ENCODE results near the gene AP1B1.
"Not testable (repeated sequence)": the region's sequence is repeated elsewhere in the genome, so short reads cannot be mapped to it uniquely, and the experiment has no call there.

AP1B1 gene

DNA sequence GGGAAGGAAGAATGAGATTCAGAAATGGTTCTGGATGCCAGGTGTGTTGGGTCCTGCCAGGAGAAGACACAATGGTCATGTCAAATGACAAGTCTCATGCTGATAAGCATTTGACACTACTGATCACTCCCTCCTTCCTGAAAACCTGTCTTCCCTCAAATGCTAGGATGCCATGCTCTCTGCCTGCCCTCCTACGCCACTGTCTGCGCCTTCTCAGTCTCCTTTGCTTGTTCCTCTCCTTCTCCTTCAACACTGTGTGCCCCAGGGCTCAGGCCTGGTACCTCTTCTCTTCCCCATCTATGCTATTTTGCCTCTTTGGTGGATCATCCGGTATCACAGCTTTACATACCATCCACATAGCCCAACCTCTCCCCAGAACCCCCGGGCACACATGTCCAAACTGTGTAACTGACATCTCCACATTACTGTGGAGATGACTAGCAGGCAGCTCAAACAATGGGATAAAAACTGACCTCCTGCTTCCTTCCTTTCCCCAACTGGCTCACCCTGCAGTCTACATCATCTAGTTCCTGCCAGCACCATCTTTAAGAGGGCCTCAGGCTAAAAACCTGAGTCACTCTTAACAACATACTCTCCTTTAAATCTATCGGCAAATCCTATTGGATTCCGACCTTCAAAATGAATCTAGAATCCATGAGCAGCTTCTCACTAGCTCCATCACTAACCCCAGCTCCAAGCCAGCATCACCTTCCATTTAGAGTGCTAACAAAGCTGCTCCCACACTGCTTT, 8.2 kb downstream of the AP1B1 start:
- TF ChIP-seq, protein P1, sequence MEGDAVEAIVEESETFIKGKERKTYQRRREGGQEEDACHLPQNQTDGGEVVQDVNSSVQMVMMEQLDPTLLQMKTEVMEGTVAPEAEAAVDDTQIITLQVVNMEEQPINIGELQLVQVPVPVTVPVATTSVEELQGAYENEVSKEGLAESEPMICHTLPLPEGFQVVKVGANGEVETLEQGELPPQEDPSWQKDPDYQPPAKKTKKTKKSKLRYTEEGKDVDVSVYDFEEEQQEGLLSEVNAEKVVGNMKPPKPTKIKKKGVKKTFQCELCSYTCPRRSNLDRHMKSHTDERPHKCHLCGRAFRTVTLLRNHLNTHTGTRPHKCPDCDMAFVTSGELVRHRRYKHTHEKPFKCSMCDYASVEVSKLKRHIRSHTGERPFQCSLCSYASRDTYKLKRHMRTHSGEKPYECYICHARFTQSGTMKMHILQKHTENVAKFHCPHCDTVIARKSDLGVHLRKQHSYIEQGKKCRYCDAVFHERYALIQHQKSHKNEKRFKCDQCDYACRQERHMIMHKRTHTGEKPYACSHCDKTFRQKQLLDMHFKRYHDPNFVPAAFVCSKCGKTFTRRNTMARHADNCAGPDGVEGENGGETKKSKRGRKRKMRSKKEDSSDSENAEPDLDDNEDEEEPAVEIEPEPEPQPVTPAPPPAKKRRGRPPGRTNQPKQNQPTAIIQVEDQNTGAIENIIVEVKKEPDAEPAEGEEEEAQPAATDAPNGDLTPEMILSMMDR (IDR thresholded peaks at IDR 0.05; ENCODE audit: control insufficient read depth, insufficient read depth, low read depth, low read length, missing control alignments): no peak
- peak; percentile 37 for DNase-seq (ENCODE audit: low read depth)
- no peak overlapping the region for H3K4me3 ChIP-seq (ENCODE audit: control insufficient read depth, low read depth, low read length)

DNA sequence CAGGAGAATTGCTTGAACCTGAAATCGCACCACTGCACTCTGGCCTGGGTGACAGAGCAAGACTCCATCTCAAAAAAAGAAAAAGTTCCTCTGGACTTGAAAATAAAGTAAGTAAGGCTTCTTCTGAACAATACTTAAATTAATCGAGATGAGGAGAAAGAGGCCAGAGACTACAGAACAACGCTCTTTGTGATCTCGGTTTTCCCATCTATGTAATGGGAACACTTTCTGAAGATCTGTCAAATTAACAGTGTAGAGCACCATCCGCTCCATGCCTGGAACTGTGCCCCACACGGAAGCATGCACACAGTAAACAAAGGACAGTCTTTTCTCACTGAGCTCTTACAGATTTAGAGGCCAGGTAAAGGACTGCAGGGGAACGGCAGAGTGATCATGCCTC, 9.1 kb downstream of the AP1B1 start:
- no peak overlapping the region for H3K4me3 ChIP-seq (ENCODE audit: control insufficient read depth, low read depth, low read length)
- TF ChIP-seq, protein P1 (IDR thresholded peaks at IDR 0.05; ENCODE audit: control insufficient read depth, insufficient read depth, low read depth, low read length, missing control alignments): no peak
- DNase-seq (ENCODE audit: low read depth): no peak

DNA sequence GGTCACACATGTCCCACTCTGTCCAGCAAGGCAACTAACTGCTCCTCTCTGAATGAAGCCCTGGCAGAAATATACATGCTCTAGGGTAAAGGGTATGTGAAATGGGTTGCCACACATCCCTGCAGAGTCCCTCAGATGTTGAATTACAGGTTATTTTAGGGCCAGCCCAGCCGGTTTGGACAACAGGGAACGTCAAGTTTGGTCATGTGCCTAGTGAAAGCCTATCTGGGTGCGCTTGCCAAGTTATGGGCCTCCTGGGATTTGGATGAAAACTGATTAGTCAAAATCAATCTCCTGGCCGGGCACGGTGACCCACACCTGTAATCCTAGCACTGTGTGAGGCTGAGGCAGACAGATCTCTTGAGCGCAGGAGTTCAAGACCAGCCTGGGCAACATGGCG, 10.4 kb downstream of the AP1B1 start:
- TF ChIP-seq, protein P1 (IDR thresholded peaks at IDR 0.05; ENCODE audit: control insufficient read depth, insufficient read depth, low read depth, low read length, missing control alignments): no peak
- H3K4me3 ChIP-seq (ENCODE audit: control insufficient read depth, low read depth, low read length): no peak overlapping the region
- DNase-seq (ENCODE audit: low read depth): no peak

DNA sequence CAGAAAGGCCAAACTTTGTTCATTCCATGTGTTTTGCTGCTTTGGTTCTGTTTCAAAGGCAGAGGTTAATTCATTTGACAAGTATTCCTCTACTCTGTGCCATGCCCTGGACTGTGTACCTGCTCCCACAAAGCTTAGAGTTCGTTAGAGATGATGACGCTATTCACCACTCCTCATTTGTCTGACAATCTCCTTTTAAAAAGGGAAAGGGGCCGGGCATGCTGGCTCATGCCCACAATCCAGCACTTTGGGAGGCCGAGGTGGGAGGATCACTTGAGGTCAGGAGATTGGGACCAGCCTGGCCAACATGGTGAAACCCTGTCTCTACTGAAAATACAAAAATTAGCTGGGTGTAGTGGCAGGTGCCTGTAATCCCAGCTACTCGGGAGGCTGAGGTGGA, 11.7 kb downstream of the AP1B1 start:
- H3K4me3 ChIP-seq (ENCODE audit: control insufficient read depth, low read depth, low read length); DNase-seq (ENCODE audit: low read depth): not testable (repeated sequence)

DNA sequence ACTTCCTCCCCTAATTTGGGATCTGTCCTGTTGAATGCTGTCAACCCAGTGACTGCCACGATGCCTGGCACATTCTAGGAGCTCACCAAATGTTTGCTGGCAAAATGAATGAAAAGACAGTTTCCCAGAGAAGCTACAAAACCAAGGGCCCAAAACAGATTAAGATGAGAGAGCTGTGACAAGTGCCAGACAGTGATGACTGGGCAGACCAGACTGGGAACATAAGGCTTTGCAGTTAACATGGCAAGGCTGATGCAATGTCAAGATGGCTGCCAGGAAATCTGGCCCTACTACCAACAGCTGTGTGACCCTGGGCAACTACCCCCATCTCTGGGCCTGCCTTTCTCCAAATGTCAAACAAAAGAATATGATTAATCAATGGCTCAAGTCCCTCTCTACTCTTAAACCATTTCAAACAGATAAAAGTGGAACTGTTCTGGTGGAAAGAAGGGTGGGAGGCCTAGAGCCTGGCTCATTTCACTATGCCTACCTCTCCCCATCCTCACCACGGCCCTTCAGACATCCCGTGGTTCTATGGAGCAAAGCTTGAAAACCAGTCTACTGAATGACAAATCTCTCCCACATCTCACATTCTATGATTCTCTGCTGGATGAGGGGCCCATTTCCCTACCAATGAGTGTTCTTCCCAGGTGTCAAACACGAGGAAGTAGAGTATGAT, 12.8 kb downstream of the AP1B1 start:
- TF ChIP-seq, protein P1 (IDR thresholded peaks at IDR 0.05; ENCODE audit: control insufficient read depth, insufficient read depth, low read depth, low read length, missing control alignments): no peak
- no peak for DNase-seq (ENCODE audit: low read depth)
- no peak overlapping the region for H3K4me3 ChIP-seq (ENCODE audit: control insufficient read depth, low read depth, low read length)

DNA sequence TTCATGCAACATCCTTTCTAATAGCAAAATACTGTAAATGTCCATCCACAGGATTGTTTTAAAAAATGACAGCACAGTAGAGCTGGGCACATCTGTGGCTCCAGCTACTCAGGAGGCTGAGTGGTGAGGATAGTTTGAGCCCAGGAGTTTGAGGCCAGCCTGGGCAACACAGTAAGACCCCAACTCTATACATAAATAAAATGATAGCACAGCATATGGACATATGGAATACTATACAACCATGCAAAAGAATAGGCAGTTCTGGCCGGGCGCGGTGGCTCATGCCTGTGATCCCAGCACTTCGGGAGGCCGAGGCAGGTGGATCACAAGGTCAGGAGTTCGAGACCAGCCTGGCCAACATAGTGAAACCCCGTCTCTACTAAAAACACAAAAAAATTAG, 13.6 kb downstream of the AP1B1 start:
- H3K4me3 ChIP-seq (ENCODE audit: control insufficient read depth, low read depth, low read length); DNase-seq (ENCODE audit: low read depth): not testable (repeated sequence)

DNA sequence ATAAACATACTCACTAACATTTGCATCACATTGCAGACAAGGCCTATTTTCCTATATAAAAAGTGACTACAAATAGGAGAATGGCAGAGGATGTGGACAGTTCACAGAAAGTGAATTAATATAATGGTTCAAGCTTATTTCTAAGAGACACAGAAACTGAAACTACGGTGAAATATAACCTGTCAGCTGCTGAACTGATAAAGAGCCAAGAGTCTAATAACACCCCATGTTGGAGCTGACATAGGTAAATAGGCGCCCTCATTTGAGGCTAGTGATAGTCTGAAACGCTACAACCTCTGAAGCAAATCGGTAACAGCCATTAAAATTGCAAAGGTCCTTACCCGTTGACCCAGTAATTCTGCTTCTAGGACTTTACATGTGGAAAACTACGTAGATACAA, 14.0 kb downstream of the AP1B1 start:
- H3K4me3 ChIP-seq (ENCODE audit: control insufficient read depth, low read depth, low read length): no peak overlapping the region
- DNase-seq (ENCODE audit: low read depth): no peak
- TF ChIP-seq, protein P1 (IDR thresholded peaks at IDR 0.05; ENCODE audit: control insufficient read depth, insufficient read depth, low read depth, low read length, missing control alignments): no peak

Measured in AG09309 (cell line).